Measurements from ENCODE around the gene RAB3A.

Gene RAB3A

GRCh38 chr19:18194554-18195238, 9.1 kb downstream of the RAB3A start:
- Mint-ChIP-seq H3K36me3 (peaks cover 57% of the 10 kb centered on the region), H3K27ac (no peak overlapping the region), H3K4me3 (peak overlapping the region; percentile 78), H3K9me3 (no peaks in the 10 kb centered on the region), H3K4me1 (peaks cover 19% of the 10 kb centered on the region)
- no peak for ATAC-seq
- DNase-seq (ENCODE audit: low spot score in 2 of 2), result peak in 1 of 2 donors; percentile 65

DNA sequence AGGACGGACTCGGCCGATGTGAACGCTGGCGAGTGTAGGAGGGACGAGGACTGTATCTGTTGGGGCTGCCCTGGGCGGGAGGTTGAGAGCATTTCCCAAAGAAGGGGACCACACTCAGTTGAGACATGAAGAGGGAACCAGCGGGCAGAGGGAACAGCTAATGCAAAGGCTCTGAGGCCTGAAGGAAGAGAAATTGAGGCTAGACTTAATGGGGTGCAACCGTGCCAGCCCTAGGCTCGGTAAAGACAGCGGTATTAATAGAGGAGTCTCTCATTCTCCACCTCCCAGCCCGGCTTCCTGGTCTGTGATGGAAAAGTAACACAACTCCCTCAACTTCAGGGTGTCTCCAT, 9.7 kb downstream of the RAB3A start:
- DNase-seq (ENCODE audit: low spot score in 2 of 2) (no peak), ATAC-seq (no peak)
- Mint-ChIP-seq H3K4me1 (peaks cover 19% of the 10 kb centered on the region), H3K27ac (peak overlapping the region; percentile 88), H3K9me3 (no peaks in the 10 kb centered on the region), H3K36me3 (peaks cover 52% of the 10 kb centered on the region), H3K4me3 (peak overlapping the region; percentile 78)

DNA sequence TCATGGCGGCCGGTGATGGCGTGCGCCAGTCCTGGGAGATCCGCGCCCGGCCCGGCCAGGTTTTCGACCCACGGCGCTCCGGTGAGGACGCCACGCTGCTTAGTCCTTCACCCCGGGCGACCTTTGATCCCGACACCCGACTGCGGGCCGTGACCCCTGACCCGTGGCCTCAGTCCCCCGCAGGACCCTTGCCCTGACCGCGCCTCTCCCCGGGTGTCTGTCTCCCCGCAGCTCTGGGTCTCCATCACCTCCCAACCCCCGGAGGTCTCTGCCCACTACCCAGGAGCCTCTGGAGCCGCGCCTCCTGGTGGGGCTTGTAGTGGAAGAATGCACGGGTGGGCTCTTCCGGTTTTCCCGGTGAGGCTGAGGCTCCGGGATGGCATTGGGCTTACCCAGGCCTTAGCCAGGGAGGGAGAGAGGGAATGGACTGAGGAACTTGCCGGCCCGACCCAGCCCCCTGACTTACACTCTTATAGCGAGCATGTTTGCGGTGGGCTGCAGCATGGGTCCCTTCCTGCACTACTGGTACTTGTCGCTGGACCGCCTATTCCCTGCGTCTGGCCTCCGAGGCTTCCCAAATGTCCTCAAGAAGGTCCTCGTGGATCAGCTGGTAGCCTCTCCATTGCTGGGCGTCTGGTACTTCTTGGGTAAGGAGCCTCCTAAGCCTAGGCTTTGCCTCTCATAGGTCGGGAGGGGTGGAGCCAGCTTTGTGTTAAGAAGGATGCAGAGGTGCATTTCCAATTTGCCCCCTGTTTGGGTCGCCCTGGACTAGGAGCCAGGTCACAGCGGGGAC, 10.3 kb downstream of the RAB3A start:
- Mint-ChIP-seq H3K9me3 (no peaks in the 10 kb centered on the region), H3K36me3 (peaks cover 46% of the 10 kb centered on the region), H3K4me1 (peaks cover 19% of the 10 kb centered on the region), H3K27ac (peak overlapping the region; percentile 88), H3K4me3 (peak overlapping the region; percentile 78)
- ATAC-seq, result no peak
- no peak for DNase-seq (ENCODE audit: low spot score in 2 of 2)

DNA sequence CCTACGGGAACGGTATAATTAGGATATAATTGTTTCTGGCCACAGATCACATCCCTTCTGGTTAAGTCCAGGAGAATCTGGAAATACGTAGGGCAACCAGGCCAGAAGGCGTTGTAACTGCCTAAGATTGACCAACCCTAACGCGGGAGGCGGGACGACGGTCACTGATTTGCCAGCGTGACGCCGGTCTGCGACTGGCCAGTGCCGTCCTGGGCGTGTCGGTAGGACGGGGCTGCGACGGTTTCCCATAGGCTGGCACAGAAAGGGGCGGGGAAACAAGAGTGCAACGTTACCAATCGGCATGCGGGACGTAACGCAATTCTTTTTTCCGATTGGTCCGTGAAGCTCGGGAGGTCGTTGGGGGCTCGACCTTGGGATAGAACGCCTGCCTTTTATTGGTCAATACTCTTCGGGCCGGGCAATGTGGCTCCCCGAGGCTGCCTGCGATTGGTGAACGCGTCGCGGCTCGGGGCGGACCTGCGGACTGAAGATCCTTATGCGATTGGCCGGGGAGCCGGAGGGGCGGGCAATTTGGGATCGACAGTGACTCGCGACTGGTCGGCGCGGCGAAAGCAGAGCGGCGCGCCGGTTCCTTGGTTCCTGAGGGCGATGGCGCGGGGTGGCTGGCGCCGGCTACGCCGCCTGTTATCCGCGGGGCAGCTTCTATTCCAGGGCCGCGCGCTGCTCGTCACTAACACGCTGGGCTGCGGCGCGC, 11.0 kb downstream of the RAB3A start, which contains the start of gene MPV17L2:
MPV17L2 (plus strand) TSS at position 546 of the 715 bp plus-strand sequence; CDS start at position 610, 64 bp downstream.
- H3K27ac Mint-ChIP-seq, result peak within 1 kb of the TSS; percentile 88
- DNase-seq (ENCODE audit: low spot score in 2 of 2) (peak; percentile 89 to 98), ATAC-seq (peak; percentile 95)
- peak within 1 kb of the TSS; percentile 78 for H3K4me3 Mint-ChIP-seq
- H3K9me3 Mint-ChIP-seq, result no peaks in the 10 kb centered on the region
- peaks cover 19% of the 10 kb centered on the region for H3K4me1 Mint-ChIP-seq
- H3K36me3 Mint-ChIP-seq, result peaks cover 40% of the 10 kb centered on the region

DNA sequence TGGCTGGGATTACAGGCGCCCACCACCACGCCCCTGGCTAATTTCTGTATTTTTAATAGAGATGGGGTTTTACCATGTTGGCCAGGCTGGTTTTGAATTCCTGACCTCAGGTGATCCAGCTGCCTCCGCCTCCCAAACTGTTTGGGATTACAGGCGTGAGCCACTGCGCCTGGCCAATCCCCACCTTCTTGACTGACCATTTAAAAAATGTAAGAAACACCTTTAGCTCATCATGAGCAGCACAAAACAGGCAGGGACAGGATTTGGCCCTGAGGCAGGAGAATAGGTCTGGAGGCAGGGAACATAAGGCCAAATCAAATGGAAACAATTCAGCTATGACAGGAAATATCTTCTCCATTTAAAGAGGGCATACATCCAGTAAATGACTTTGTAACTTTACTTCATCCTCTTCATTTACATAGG, 12.2 kb downstream of the RAB3A start:
- H3K27ac Mint-ChIP-seq, result peak overlapping the region; percentile 88
- H3K4me1 Mint-ChIP-seq, result peaks cover 19% of the 10 kb centered on the region
- peaks cover 33% of the 10 kb centered on the region for H3K36me3 Mint-ChIP-seq
- H3K9me3 Mint-ChIP-seq, result no peaks in the 10 kb centered on the region
- ATAC-seq, result no peak
- DNase-seq (ENCODE audit: low spot score in 2 of 2), result no peak
- peak overlapping the region; percentile 78 for H3K4me3 Mint-ChIP-seq

GRCh38 chr19:18190278-18190677, 13.6 kb downstream of the RAB3A start:
- peaks cover 23% of the 10 kb centered on the region for H3K36me3 Mint-ChIP-seq
- no peak for ATAC-seq
- H3K4me1 Mint-ChIP-seq, result peaks cover 19% of the 10 kb centered on the region
- peak overlapping the region; percentile 67 for H3K27ac Mint-ChIP-seq
- no peaks in the 10 kb centered on the region for H3K9me3 Mint-ChIP-seq
- no peak for DNase-seq (ENCODE audit: low spot score in 2 of 2)
- H3K4me3 Mint-ChIP-seq, result no peak overlapping the region

GRCh38 chr19:18185538-18185937, 18.3 kb downstream of the RAB3A start:
- H3K36me3 Mint-ChIP-seq, result no peaks in the 10 kb centered on the region
- H3K4me3 Mint-ChIP-seq, result no peak overlapping the region
- DNase-seq (ENCODE audit: low spot score in 2 of 2) (no peak), ATAC-seq (no peak)
- H3K27ac Mint-ChIP-seq, result no peak overlapping the region
- H3K4me1 Mint-ChIP-seq, result no peaks in the 10 kb centered on the region
- H3K9me3 Mint-ChIP-seq, result no peaks in the 10 kb centered on the region

DNA sequence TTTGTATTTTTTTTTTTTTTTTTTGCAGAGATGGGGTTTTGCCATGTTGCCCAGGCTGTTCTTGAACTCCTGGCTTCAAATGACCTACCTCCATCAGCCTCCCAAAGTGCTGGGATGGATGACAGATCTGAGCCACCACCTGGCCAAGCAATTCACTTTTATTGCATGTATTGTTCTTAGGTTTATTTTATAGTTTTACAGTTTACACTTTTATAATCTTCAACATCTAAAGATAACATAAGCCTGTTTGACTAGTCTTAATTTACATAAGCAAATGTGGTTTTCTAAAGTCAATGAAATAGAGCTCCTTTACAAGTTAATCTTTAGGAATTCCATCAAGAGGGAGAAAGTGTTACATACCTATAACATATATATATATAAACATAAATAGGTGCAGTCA, 20.3 kb downstream of the RAB3A start:
- Mint-ChIP-seq H3K4me3 (no peak overlapping the region), H3K9me3 (no peaks in the 10 kb centered on the region), H3K27ac (no peak overlapping the region), H3K36me3 (no peaks in the 10 kb centered on the region), H3K4me1 (no peaks in the 10 kb centered on the region)
- DNase-seq (ENCODE audit: low spot score in 2 of 2) (no peak), ATAC-seq (no peak)

- Mint-ChIP-seq H3K4me3 (no peak overlapping the region), H3K4me1 (no peaks in the 10 kb centered on the region), H3K27ac (no peak overlapping the region), H3K36me3 (peaks cover 14% of the 10 kb centered on the region), H3K9me3 (no peaks in the 10 kb centered on the region)
- DNase-seq (ENCODE audit: low spot score in 2 of 2) (no peak), ATAC-seq (no peak)
Observed at GRCh38 chr19:18179957-18180356, 23.9 kb downstream of the RAB3A start.

DNA sequence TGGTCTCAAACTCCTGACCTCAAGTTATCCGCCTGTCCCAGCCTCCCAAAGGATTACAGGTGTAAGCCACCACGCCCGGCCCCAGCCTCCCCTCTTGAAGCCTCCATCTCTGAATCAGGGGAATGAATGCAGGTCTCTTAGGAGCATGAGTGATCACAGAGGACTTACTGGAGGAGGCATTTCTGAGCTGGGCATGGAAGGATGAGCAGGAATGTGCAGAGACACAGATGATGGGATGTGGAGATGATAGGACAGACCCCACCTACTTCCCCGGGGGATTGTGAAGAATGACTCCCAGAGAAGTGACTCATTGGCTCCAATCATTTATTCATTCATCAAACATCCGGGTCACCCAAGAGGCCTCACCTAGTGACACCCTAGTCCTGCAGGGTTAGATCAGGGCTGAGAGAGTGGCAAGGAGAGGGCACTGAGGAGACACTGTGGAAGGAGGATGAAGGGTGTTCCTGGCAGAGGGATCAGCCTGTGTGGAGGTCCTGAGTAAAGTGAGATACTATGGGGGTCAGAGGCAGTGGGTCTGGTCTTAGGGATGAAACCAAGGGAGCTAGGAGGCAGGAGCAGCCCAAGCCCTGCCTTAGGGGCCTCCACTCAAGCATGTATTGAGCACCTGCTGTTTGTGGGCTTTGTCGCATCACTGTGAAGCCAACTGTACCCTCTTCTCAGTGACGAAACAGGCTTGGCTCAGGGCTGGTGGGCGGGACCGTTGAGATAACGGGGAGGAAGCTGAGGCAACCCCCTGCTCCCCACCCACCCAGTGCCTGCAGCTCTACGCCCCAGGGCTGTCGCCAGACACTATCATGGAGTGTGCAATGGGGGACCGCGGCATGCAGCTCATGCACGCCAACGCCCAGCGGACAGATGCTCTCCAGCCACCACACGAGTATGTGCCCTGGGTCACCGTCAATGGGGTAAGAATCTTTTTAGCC, 27.2 kb downstream of the RAB3A start:
- ATAC-seq (no peak), DNase-seq (ENCODE audit: low spot score in 2 of 2) (no peak)
- H3K27ac Mint-ChIP-seq, result no peak overlapping the region
- peaks cover 21% of the 10 kb centered on the region for H3K4me1 Mint-ChIP-seq
- no peak overlapping the region for H3K4me3 Mint-ChIP-seq
- H3K9me3 Mint-ChIP-seq, result no peaks in the 10 kb centered on the region
- H3K36me3 Mint-ChIP-seq, result peaks cover 21% of the 10 kb centered on the region

GRCh38 chr19:18174983-18175382, 28.9 kb downstream of the RAB3A start:
- Mint-ChIP-seq H3K27ac (no peak overlapping the region), H3K36me3 (peaks cover 27% of the 10 kb centered on the region), H3K4me1 (peaks cover 21% of the 10 kb centered on the region), H3K4me3 (peak overlapping the region; percentile 91), H3K9me3 (no peaks in the 10 kb centered on the region)
- ATAC-seq (no peak), DNase-seq (ENCODE audit: low spot score in 2 of 2) (no peak)

DNA sequence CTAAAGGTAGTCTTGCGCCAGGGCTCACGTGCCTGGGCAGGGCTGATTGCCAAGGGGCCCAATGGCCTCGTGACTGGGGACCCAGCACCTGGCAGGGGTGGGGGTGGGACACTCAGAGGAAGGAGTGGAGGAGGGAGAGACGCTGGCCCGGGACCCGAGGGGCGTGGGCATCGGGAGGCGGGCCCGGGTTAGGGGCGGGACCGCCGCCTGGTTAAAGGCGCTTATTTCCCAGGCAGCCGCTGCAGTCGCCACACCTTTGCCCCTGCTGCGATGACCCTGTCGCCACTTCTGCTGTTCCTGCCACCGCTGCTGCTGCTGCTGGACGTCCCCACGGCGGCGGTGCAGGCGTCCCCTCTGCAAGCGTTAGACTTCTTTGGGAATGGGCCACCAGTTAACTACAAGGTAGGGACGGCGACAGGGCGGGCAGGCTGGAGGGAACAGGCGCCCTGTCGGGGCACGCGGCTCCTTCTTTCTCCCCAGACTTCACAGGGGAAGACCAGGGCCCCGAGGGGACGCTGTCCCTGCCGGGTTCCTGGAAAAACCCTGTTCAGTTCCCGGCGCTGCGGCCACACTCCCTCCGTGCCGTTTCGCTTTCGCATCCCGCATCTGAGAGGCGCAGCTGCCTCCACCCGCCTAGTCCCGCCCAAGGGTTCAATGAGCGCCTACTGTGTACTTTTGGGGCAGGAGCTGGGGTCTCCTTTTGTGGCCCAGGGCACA, 30.1 kb downstream of the RAB3A start, which contains the start of gene IFI30:
IFI30 (plus strand) TSS at position 242 of the 717 bp plus-strand sequence; CDS start at position 271, 29 bp downstream.
- Mint-ChIP-seq H3K27ac (peak within 1 kb of the TSS; percentile 87), H3K9me3 (no peaks in the 10 kb centered on the region), H3K4me1 (peaks cover 21% of the 10 kb centered on the region), H3K36me3 (peaks cover 27% of the 10 kb centered on the region), H3K4me3 (peak within 1 kb of the TSS; percentile 91)
- ATAC-seq (peak; percentile 83), DNase-seq (ENCODE audit: low spot score in 2 of 2) (peak; percentile 48 to 82)

- DNase-seq (ENCODE audit: low spot score in 2 of 2) (no peak), ATAC-seq (no peak)
- Mint-ChIP-seq H3K27ac (peak overlapping the region; percentile 87), H3K4me1 (peaks cover 24% of the 10 kb centered on the region), H3K9me3 (no peaks in the 10 kb centered on the region), H3K4me3 (peak overlapping the region; percentile 91), H3K36me3 (peaks cover 28% of the 10 kb centered on the region)
Observed at GRCh38 chr19:18173054-18173571, 30.7 kb downstream of the RAB3A start.
